ENCODE data around the gene KDM4B. TPM values are rescaled to one million over a fixed set of nuclear protein-coding genes. Genes with fewer than 3 reads are reported as not detected.
"Not testable (repeated sequence)": the region's sequence is repeated elsewhere in the genome, so short reads cannot be mapped to it uniquely, and the experiment has no call there.

KDM4B gene
- total and polyA plus RNA-seq, 2 of the 8 experiments (the other 6 are each of a cell fraction or from before 2014, with no cell fraction given): 12.0 to 31.9 TPM

GRCh38 chr19:5160158-5160795 lies 191.4 kb downstream of the KDM4B start:
- 96% methylated on average over 2 of the region's 2 CpGs; no CpG with 5 or more reads in 1 of the 2 experiments for WGBS, 2 experiments (ENCODE audit: extremely low coverage in 1 of 2, insufficient coverage in 1 of 2, insufficient read length in 1 of 2, insufficient replicate concordance in 2 of 2, low coverage in 1 of 2, low lambda C conversion rate in 2 of 2, missing lambda C conversion rate in 1 of 2)
- not testable (repeated sequence) for H3K23me2 ChIP-seq (ENCODE audit: low read depth, low read length); H3K27me3 ChIP-seq (replicated peaks in 1 of 4; ENCODE audit: control insufficient read depth in 3 of 4, extremely low read depth in 1 of 4, insufficient read depth in 3 of 4, low read length in 3 of 4); FAIRE-seq; DNase-seq (ENCODE audit: low read depth in 1 of 2, low spot score in 2 of 2); H3K79me2 ChIP-seq (ENCODE audit: control insufficient read depth in 1 of 2, insufficient read depth in 2 of 2, low read length in 2 of 2); H4K5ac ChIP-seq (ENCODE audit: insufficient read length, low read depth, low read length); H3K56ac ChIP-seq (replicated peaks; ENCODE audit: insufficient read length, low read depth, low read length); H3K14ac ChIP-seq (ENCODE audit: insufficient read length); H2BK12ac ChIP-seq (ENCODE audit: low read depth, low read length); H4K20me1 ChIP-seq (replicated peaks in 1 of 2; ENCODE audit: control insufficient read depth in 1 of 2, insufficient read depth in 2 of 2, low read length in 2 of 2); H2BK20ac ChIP-seq (ENCODE audit: low read length); H3K9ac ChIP-seq (replicated peaks in 1 of 4; ENCODE audit: extremely low read depth in 1 of 4, low read depth in 3 of 4, low read length in 3 of 4); H3K9me3 ChIP-seq (ENCODE audit: insufficient read depth in 2 of 2, low read depth in 1 of 2, low read length in 1 of 2); H3K23ac ChIP-seq (ENCODE audit: insufficient read length); H3K27ac ChIP-seq (ENCODE audit: low read depth, low read length); H3K4ac ChIP-seq (replicated peaks; ENCODE audit: insufficient read length, low read depth, low read length); H3K4me3 ChIP-seq (ENCODE audit: extremely low read depth in 1 of 4, insufficient read depth in 2 of 4, low read depth in 3 of 4, low read length in 4 of 4); H4K8ac ChIP-seq (ENCODE audit: extremely low read depth, insufficient read depth, low read length); H3K36me3 ChIP-seq (ENCODE audit: control insufficient read depth in 2 of 4, insufficient read depth in 4 of 4, low read length in 3 of 4); H4K91ac ChIP-seq (replicated peaks; ENCODE audit: insufficient read length, low read length); H2BK120ac ChIP-seq (replicated peaks; ENCODE audit: low read depth, low read length); H3K4me2 ChIP-seq (ENCODE audit: insufficient read depth in 1 of 2, low read depth in 2 of 2, low read length in 2 of 2); H2BK15ac ChIP-seq (ENCODE audit: low read length); H2AFZ ChIP-seq (ENCODE audit: low read length); H3K18ac ChIP-seq (ENCODE audit: extremely low read depth, low read length); H2AK5ac ChIP-seq (ENCODE audit: low read depth, low read length); H3K79me1 ChIP-seq (ENCODE audit: low read depth, low read length); H2BK5ac ChIP-seq (ENCODE audit: low read depth, low read length)
- H3K4me1 ChIP-seq (replicated peaks in 1 of 4; ENCODE audit: control insufficient read depth in 3 of 4, insufficient read depth in 4 of 4, low read length in 3 of 4): peaks cover 4 to 16% (median 14%) of the 10 kb centered on the region in 4 experiments; a peak in 5 of 7 replicates
- ChIA-PET CTCF (ENCODE audit: partially characterized antibody) (interaction anchor here (0.9 kb wide), 2 partner anchors 10 to 112 kb away, joined by 3 to 5 read pairs; no protein-coding TSS in a partner anchor), POLR2A (ENCODE audit: partially characterized antibody) (interaction anchor here (0.8 kb wide), 1 partner anchor 10 kb away, joined by 3 read pairs; no protein-coding TSS in a partner anchor)
